DMS53 treated with DMSO at 0.1 percent for 48 hours (cell line): Measurements from ENCODE around the gene ANKRD28.
"Not testable (repeated sequence)": the region's sequence is repeated elsewhere in the genome, so short reads cannot be mapped to it uniquely, and the experiment has no call there.

Source experiments
- DNase-seq: peaks from one replicate; lab custom pipeline; 2025; ENCODE audit not compliant: unreplicated experiment; lab: John Stamatoyannopoulos, UW

The ANKRD28 gene

DNA sequence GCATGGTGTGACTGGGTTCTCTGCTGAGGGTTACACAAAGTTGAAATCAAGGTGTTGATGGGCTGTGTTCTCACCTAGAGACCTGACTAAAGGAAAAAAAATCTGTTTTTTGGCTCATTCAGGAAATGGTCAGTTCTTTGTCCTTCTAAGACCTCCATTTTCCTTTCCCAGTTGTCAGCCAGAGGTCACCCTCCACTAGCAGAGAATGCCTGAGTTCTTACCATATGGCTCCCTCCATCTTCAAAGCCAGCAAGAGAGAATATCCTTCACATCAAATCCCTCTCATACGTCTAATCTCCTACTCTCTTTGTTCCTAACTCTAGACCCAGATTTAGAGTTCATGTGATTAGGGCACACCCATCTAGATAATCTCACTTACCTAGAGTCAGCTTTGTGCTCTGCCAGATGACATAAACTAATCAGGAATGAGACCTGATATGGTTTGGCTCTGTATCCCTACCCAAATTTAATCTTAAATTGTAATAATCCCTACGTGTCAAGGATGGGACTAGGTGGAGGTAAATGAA lies 19.4 kb downstream of the ANKRD28 start:
- DNase-seq = no peak

DNA sequence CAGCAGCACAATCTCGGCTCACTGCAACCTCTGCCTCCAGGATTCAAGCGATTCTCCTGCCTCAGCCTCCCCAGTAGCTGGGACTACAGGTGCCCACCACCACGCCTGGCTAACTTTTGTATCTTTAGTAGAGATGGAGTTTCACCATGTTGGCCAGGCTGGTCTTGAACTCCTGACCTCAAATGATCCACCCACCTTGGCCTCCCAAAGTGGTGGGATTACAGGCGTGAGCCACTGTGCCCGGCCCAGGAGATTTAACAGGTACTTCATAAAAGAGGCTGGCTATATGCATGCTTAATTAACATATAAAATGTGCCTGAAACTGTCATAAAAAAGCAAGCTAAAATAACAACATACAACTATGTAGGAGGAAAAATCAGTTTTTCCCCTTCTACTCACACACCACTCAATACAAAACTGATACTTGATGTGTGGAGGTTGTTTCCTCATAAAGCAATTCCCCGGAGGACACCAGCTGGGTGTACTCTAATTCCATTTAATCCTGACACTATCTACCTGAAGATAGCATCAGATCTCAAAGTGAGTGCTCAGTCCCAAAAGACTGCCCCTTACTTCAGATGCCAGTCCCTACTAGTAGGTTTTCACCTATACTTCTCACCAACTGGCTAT lies 22.7 kb downstream of the ANKRD28 start:
- not testable (repeated sequence) for DNase-seq

- DNase-seq = no peak
Measured at GRCh38 chr3:15771444-15771843, 26.3 kb downstream of the ANKRD28 start.

GRCh38 chr3:15769256-15769915 lies 28.4 kb downstream of the ANKRD28 start:
- no peak for DNase-seq

DNA sequence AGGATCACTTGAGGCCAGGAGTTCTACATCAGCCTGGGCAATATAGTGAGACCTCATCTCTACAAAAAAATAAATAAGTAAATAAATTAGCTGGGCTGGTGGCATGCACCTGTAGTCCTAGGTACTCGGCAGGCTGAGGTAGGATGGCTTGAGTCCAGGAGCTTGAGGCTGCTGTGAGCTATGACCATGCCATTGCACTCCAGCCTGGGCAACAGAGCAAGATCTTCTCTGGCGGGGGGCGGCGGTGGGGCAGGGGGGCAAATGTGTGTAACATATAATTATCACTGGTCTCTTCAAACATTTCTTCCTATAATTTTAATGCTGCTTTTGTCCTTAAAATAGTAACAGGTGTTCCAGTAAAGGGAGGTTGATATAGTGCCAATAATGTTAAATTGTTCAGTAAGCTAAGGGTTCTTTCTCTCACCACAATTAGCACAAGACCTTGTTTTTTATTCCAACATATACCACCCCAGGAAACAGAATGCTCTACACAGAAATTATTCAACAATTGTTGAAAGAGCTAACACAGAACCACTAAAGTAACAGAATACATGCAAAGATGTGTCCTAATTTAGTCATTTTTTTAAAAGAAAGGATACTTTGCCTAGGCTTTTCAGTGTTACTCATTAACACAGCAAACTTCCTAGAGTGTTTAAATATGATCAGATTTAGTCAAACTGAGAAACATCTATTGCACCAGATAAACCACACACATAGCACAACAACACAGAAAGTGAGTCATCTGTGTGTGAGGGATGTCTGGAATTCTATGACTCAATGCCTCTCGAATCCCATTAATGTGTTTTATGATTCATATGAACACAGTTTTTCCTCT lies 29.1 kb downstream of the ANKRD28 start:
- DNase-seq = peak; percentile 21

DNA sequence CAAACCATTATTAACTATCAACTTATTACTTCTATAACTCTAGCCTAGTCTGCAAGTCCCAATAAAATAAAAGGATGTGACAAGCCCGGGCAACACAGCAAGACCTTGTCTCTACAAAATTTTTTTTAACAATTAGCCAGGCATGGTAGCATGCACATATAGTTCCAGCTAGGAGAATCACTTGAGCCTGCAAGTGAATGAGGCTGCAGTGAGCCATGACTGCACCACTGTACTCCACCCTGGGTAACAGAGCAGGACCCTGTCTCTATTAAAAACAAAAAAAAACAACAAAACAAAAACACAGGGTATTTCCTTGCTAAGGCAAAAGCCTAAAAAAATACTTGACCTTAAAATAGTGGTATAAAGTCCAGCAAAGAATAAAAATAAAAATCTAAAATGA lies 31.4 kb downstream of the ANKRD28 start:
- no peak for DNase-seq

DNA sequence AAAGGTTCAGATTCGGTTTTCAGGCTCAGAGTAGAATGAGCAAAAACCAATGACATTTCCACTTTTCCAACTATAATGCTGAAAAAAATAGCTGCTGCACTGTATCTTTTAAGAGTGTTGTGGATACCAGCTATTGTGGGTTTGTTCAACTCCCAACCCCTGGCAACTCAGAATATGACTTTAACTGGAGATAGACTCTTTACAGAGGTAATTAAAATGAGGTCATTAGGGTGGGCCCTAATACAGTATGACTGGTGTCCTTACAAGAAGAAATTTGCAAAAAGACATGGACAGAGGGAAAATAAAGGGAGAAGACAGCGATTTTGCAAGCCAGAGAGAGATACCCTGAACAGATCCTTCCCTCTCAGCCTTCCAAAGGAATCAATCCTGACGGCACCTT lies 39.5 kb downstream of the ANKRD28 start:
- DNase-seq = no peak

- DNase-seq = no peak
Measured at GRCh38 chr3:15757824-15758223, 40.0 kb downstream of the ANKRD28 start.

GRCh38 chr3:15756505-15756904 lies 41.3 kb downstream of the ANKRD28 start:
- DNase-seq = no peak

DNA sequence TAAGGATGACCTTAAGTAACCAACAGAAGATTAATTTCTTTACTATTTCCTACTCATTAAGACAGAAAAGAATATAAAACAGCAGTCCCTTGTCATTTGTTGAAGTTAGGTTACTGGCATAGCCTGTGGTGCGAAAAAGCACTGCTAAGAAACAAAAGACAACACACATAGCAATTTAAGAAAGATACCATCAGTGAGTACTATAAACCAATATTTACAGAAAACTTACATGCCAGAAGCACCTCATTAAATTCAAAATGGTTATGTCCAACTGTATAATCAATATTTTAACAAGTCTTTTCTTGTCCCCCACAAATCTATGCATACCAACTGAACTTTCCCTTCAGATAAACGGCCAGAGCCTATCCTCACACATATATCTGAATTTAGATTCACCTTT lies 42.0 kb downstream of the ANKRD28 start:
- DNase-seq = no peak

DNA sequence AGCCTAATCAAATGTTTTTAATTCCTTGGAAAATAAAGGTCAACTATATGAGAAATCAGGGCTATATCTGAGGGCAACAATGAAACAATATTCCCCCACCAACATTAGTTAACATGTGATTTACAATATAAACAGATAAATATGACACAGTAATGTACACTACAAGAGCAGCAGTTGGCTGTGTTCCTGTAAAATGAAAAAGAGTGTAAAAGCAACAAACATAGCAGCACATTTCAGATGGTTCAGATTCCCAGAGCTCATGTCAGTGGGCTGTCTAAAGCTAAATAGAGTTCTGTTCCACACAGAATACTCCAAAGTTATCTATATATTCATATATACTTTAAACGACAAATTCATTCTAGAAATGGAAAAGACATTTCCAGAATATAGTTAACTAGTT lies 42.6 kb downstream of the ANKRD28 start:
- DNase-seq = no peak

DNA sequence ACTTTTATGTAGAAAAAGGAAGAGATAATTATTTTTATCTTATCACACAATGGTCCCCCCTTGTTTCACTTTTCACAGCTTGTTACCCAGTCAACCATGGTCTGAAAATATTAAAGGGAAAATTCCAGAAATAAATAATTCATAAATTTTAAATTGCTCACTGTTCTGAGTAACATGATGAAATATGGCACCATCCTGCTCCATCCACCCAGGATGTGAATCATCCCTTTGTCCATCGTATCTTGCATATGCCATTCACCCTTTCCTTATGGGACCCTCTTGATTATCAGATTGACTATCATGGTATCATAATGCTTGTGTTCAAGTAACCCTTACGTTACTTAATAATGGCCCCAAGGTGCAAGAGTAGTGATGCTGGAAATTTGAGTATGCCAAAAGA lies 43.7 kb downstream of the ANKRD28 start:
- DNase-seq = no peak

GRCh38 chr3:15753056-15753710 lies 44.6 kb downstream of the ANKRD28 start:
- no peak for DNase-seq

- no peak for DNase-seq
Measured at GRCh38 chr3:15750879-15751278, 46.9 kb downstream of the ANKRD28 start.

GRCh38 chr3:15750143-15750542 lies 47.6 kb downstream of the ANKRD28 start:
- no peak for DNase-seq

DNA sequence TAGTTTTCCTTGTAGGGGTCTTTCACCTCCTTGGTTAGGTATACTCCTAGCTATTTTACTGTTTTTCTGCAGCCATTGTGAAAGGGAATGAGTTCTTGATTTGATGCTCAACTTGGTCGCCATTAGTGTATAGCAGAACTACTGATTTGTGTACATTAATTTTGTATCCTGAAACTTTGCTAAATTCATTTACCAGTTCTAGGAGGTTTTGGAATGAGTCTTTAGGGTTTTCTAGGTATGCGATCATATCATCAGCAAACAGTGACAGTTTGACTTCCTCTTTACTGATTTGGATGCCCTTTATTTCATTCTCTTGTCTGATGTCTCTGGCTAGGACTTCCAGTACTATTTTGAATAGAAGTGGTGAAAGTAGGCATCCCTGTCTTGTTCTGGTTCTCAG lies 51.9 kb downstream of the ANKRD28 start:
- not testable (repeated sequence) for DNase-seq

- no peak for DNase-seq
Measured at GRCh38 chr3:15744176-15744575, 53.6 kb downstream of the ANKRD28 start.

DNA sequence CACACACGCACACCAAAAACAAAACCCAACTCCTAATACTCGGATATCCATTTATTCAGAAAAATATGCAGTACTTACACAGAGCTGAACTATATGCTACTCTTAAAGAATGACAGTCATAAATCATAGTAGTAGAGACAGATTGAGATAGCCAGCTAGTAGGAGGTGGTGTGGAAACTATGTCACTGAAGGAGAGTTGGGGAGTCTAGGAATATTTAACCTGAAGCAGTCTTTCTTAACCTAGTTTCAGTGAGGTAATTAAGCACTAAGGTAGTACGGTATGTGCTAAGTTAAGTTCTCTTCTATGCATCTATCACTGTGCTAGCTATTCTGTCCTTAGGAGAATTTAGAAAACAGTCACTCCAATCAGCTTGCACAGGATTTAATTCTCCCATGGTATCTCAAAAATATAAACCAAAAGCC lies 54.2 kb downstream of the ANKRD28 start:
- DNase-seq = no peak

- DNase-seq = not testable (repeated sequence)
Measured at GRCh38 chr3:15742236-15742635, 55.5 kb downstream of the ANKRD28 start.

- not testable (repeated sequence) for DNase-seq
Measured at GRCh38 chr3:15738616-15739005, 59.2 kb downstream of the ANKRD28 start.

DNA sequence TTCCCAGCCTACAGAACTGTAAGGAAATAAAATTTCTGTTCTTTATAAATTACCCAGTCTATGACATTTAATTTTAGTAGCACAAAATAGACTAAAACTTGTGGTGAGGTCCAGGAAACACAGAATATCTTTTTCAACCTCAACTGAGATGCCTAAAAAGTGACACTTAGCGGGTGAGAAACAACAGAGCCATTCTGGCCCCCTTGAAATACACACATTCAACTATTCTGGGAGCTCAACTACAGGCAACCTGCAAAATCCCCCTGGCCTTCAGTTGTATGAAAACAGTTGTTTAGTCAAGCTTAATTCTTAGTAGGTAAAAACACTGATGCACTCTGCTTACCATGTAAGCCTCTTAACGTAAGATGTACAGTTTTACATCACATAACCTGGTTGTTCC lies 66.8 kb downstream of the ANKRD28 start:
- no peak for DNase-seq
